ENCODE results near the gene C1QA.

- no peak for TF ChIP-seq CTCF (IDR thresholded peaks at IDR 0.05)
- TF ChIP-seq POLR2A (IDR thresholded peaks at IDR 0.05), result no peak
- no peak for TF ChIP-seq EP300 (IDR thresholded peaks at IDR 0.05)
These were observed 25.5 kb downstream of the C1QA start for GRCh38 chr1:22661880-22662279.
